ENCODE measurements around the gene GCG. TPM values are rescaled to one million over a fixed set of nuclear protein-coding genes. Genes with fewer than 3 reads are reported as not detected.

The GCG gene
- 0.57 TPM in 1 of 2 replicates, not detected in the other for total RNA-seq
- long read RNA-seq: 0 reads

GRCh38 chr2:162152147-162152546 is at the start of gene GCG:
Gene GCG (minus strand): TSS chr2:162152247. CDS start chr2:162149178, 3,069 bp downstream.
- H3K4me1 Mint-ChIP-seq (ENCODE audit: unreplicated experiment): peaks cover 12% of the 10 kb centered on the region

DNA sequence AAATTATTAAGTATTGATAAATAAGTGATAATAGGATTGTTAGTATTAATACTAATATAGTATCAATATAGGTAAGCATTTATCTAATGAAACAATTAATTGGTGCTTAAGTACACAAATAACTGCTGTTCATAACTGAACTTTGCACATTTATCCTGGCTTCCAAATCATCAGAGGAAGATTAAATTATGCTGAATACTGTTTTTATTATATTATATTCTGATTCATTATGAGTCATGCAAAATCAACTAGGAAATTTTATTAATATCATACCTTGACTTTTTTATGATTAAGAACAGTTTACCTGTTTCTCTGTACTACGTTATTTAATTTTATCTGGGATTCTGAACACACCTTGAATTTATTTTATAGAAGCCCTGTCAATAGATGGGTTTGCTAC is 48.6 kb upstream of the GCG start:
- Mint-ChIP-seq H3K36me3 (ENCODE audit: unreplicated experiment) (peaks cover 17% of the 10 kb centered on the region), H3K4me1 (ENCODE audit: unreplicated experiment) (peaks cover 46% of the 10 kb centered on the region), H3K27me3 (ENCODE audit: unreplicated experiment) (no peaks in the 10 kb centered on the region), H3K4me3 (ENCODE audit: unreplicated experiment) (no peak overlapping the region), H3K9me3 (ENCODE audit: unreplicated experiment) (no peaks in the 10 kb centered on the region), H3K27ac (ENCODE audit: unreplicated experiment) (no peak overlapping the region)
- no peak for DNase-seq (ENCODE audit: extremely low spot score, unreplicated experiment)
- no peak for TF ChIP-seq CTCF (IDR thresholded peaks at IDR 0.05)

More at GRCh38 chr2:162152147-162152546, at the start of gene GCG:
- peaks cover 26% of the 10 kb centered on the region for H3K27me3 Mint-ChIP-seq (ENCODE audit: unreplicated experiment)
- H3K4me3 Mint-ChIP-seq (ENCODE audit: unreplicated experiment): no peak within 1 kb of the TSS
- H3K27ac Mint-ChIP-seq (ENCODE audit: unreplicated experiment): no peak within 1 kb of the TSS
- no peaks in the 10 kb centered on the region for H3K36me3 Mint-ChIP-seq (ENCODE audit: unreplicated experiment)
- TF ChIP-seq CTCF (IDR thresholded peaks at IDR 0.05): no peak
- H3K9me3 Mint-ChIP-seq (ENCODE audit: unreplicated experiment): no peaks in the 10 kb centered on the region
- no peak for DNase-seq (ENCODE audit: extremely low spot score, unreplicated experiment)

DNA sequence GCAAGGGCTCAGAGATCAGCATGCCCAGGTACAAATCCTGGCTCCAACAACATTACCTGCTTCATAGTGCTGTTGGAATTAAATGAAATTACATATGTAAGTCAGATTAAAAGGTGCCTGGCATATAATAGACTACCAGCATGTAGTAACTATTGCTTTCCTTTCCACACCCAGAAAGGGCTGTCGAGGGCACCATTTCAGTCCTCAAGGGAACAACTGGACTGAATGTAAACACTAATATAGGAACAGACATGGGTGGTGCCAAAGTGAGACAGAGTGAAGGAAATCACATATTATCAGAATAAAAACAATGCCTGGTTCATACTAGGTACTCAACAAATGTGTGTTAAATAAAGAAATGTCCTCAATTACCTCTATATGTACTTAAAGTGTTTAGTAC is 47.9 kb upstream of the GCG start:
- H3K4me3 Mint-ChIP-seq (ENCODE audit: unreplicated experiment): no peak overlapping the region
- H3K4me1 Mint-ChIP-seq (ENCODE audit: unreplicated experiment): peaks cover 50% of the 10 kb centered on the region
- H3K36me3 Mint-ChIP-seq (ENCODE audit: unreplicated experiment): peaks cover 17% of the 10 kb centered on the region
- no peaks in the 10 kb centered on the region for H3K27me3 Mint-ChIP-seq (ENCODE audit: unreplicated experiment)
- peak overlapping the region; percentile 23 for H3K27ac Mint-ChIP-seq (ENCODE audit: unreplicated experiment)
- TF ChIP-seq CTCF (IDR thresholded peaks at IDR 0.05): no peak
- no peak for DNase-seq (ENCODE audit: extremely low spot score, unreplicated experiment)
- no peaks in the 10 kb centered on the region for H3K9me3 Mint-ChIP-seq (ENCODE audit: unreplicated experiment)

DNA sequence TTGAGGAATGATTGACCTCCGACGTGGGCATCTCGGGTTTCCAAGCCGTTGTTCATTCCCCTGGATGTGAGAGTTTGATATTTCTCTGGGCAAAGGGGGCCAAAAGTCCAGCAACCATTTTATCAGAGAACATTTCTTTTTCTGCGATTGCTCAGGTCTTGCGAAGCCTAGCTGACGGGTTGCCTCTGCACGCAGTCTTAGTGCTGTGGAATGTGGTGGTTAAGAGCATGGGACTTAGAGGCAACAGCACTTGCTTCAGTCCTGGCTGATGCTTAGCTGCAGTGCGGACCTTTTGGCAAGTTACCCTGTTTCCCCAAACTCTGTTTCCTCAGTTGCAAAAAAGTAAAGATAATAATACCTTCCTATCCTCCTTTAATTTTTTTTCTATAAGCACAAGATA is 46.2 kb upstream of the GCG start:
- no peak for DNase-seq (ENCODE audit: extremely low spot score, unreplicated experiment)
- H3K4me3 Mint-ChIP-seq (ENCODE audit: unreplicated experiment): no peak overlapping the region
- peaks cover 54% of the 10 kb centered on the region for H3K4me1 Mint-ChIP-seq (ENCODE audit: unreplicated experiment)

More for the DNA sequence above, 46.2 kb upstream of the GCG start:
- TF ChIP-seq CTCF (IDR thresholded peaks at IDR 0.05): no peak
- H3K27me3 Mint-ChIP-seq (ENCODE audit: unreplicated experiment): no peaks in the 10 kb centered on the region
- H3K9me3 Mint-ChIP-seq (ENCODE audit: unreplicated experiment): no peaks in the 10 kb centered on the region
- peaks cover 16% of the 10 kb centered on the region for H3K36me3 Mint-ChIP-seq (ENCODE audit: unreplicated experiment)
- no peak overlapping the region for H3K27ac Mint-ChIP-seq (ENCODE audit: unreplicated experiment)
